ENCODE data around the gene GART.

GART gene

GRCh38 chr21:33551664-33552063 is 9.7 kb upstream of the GART start:
- no peak for TF ChIP-seq GABPA (IDR thresholded peaks at IDR 0.05; ENCODE audit: low read depth)
- no peak for TF ChIP-seq CTCF (IDR thresholded peaks at IDR 0.05; ENCODE audit: insufficient read depth, low read length)
- no peak for TF ChIP-seq REST (IDR thresholded peaks at IDR 0.05; ENCODE audit: insufficient replicate concordance, low read depth)
- no peak for TF ChIP-seq POLR2AphosphoS5 (IDR thresholded peaks at IDR 0.05; ENCODE audit: low read depth)
- no peak for TF ChIP-seq SPI1 (IDR thresholded peaks at IDR 0.05; ENCODE audit: borderline replicate concordance, low read depth)
- no peaks in the 10 kb centered on the region for H3K27me3 ChIP-seq (ENCODE audit: insufficient read depth, poor library complexity, severe bottlenecking)
- DNase-seq (ENCODE audit: low read depth in 1 of 2, low spot score in 1 of 2), result no peak
- no peak overlapping the region for H3K4me3 ChIP-seq (replicated peaks; ENCODE audit: insufficient read depth, low read length)
- H3K27ac ChIP-seq (replicated peaks), result no peak overlapping the region

GRCh38 chr21:33550772-33551660 is 9.1 kb upstream of the GART start:
- DNase-seq (ENCODE audit: low read depth in 1 of 2, low spot score in 1 of 2), result no peak
- H3K4me3 ChIP-seq (replicated peaks; ENCODE audit: insufficient read depth, low read length), result no peak overlapping the region
- TF ChIP-seq POLR2AphosphoS5 (IDR thresholded peaks at IDR 0.05; ENCODE audit: low read depth), result no peak
- TF ChIP-seq GABPA (IDR thresholded peaks at IDR 0.05; ENCODE audit: low read depth), result no peak
- no peak for TF ChIP-seq REST (IDR thresholded peaks at IDR 0.05; ENCODE audit: insufficient replicate concordance, low read depth)
- no peak for TF ChIP-seq CTCF (IDR thresholded peaks at IDR 0.05; ENCODE audit: insufficient read depth, low read length)
- no peak for TF ChIP-seq SPI1 (IDR thresholded peaks at IDR 0.05; ENCODE audit: borderline replicate concordance, low read depth)
- no peak overlapping the region for H3K27ac ChIP-seq (replicated peaks)
- H3K27me3 ChIP-seq (ENCODE audit: insufficient read depth, poor library complexity, severe bottlenecking), result no peaks in the 10 kb centered on the region

- TF ChIP-seq GABPA (IDR thresholded peaks at IDR 0.05; ENCODE audit: low read depth) (no peak), SPI1 (IDR thresholded peaks at IDR 0.05; ENCODE audit: borderline replicate concordance, low read depth) (no peak), POLR2AphosphoS5 (IDR thresholded peaks at IDR 0.05; ENCODE audit: low read depth) (no peak), CTCF (IDR thresholded peaks at IDR 0.05; ENCODE audit: insufficient read depth, low read length) (no peak), REST (IDR thresholded peaks at IDR 0.05; ENCODE audit: insufficient replicate concordance, low read depth) (no peak)
- Histone ChIP-seq H3K27me3 (ENCODE audit: insufficient read depth, poor library complexity, severe bottlenecking) (no peaks in the 10 kb centered on the region), H3K27ac (replicated peaks) (no peak overlapping the region), H3K4me3 (replicated peaks; ENCODE audit: insufficient read depth, low read length) (no peak overlapping the region)
- DNase-seq (ENCODE audit: low read depth in 1 of 2, low spot score in 1 of 2), result no peak
These were observed 8.2 kb upstream of the GART start for GRCh38 chr21:33549848-33550771.

All from HL-60 (cell line).